ENCODE results near the gene NPDC1. TPM values are rescaled to one million over a fixed set of nuclear protein-coding genes. Genes with fewer than 3 reads are reported as not detected.
A peak's percentile ranks its signal among the peaks of the same experiment; 100 is the strongest.

Gene NPDC1
- total RNA-seq, 2 experiments from 2014 or later, result 36.0 to 42.6 TPM

- Mint-ChIP-seq H3K4me3 (no peak overlapping the region), H3K36me3 (no peaks in the 10 kb centered on the region), H3K9me3 (no peaks in the 10 kb centered on the region), H3K27me3 (no peaks in the 10 kb centered on the region), H3K27ac (no peak overlapping the region), H3K4me1 (ENCODE audit: low read depth) (peaks cover 19% of the 10 kb centered on the region)
- intact Hi-C loops (cut with micrococcal nuclease), result no loop called here
- no peak for DNase-seq
- ChIA-PET POLR2A (interaction anchor here (1.2 kb wide), 1 partner anchor 13 kb away, joined by 4 read pairs; no protein-coding TSS in a partner anchor), CTCF (interaction anchor here (0.8 to 4.8 kb wide), 5 partner anchors 14 to 53 kb away, joined by 3 to 35 read pairs (median 4); partner anchors contain the start of genes ABCA2, FUT7 and NPDC1)
Observed at GRCh38 chr9:137082222-137082924, 36.4 kb upstream of the NPDC1 start.

- Mint-ChIP-seq H3K4me3 (no peak overlapping the region), H3K9me3 (no peaks in the 10 kb centered on the region), H3K27me3 (no peaks in the 10 kb centered on the region), H3K27ac (no peak overlapping the region), H3K36me3 (no peaks in the 10 kb centered on the region), H3K4me1 (ENCODE audit: low read depth) (peaks cover 15% of the 10 kb centered on the region)
- ChIA-PET CTCF (interaction anchor here (1.2 to 1.5 kb wide), 2 partner anchors 16 to 51 kb away, joined by 3 to 4 read pairs; no protein-coding TSS in a partner anchor), POLR2A (no interaction called here)
- DNase-seq, result no peak
- intact Hi-C loops (cut with micrococcal nuclease), result no loop called here
Observed at GRCh38 chr9:137080260-137081122, 34.5 kb upstream of the NPDC1 start.

GRCh38 chr9:137079401-137079787 lies 33.4 kb upstream of the NPDC1 start:
- DNase-seq, result no peak
- Mint-ChIP-seq H3K4me1 (ENCODE audit: low read depth) (peaks cover 9% of the 10 kb centered on the region), H3K4me3 (no peak overlapping the region), H3K9me3 (no peaks in the 10 kb centered on the region), H3K27ac (no peak overlapping the region), H3K27me3 (no peaks in the 10 kb centered on the region), H3K36me3 (no peaks in the 10 kb centered on the region)
- CTCF ChIA-PET, result no interaction called here
- POLR2A ChIA-PET, result no interaction called here
- intact Hi-C loops (cut with micrococcal nuclease), result no loop called here

- H3K27me3 Mint-ChIP-seq, result no peaks in the 10 kb centered on the region
- H3K27ac Mint-ChIP-seq, result no peak overlapping the region
- H3K4me1 Mint-ChIP-seq (ENCODE audit: low read depth), result peaks cover 6% of the 10 kb centered on the region
- H3K36me3 Mint-ChIP-seq, result no peaks in the 10 kb centered on the region
- intact Hi-C loops (cut with micrococcal nuclease), result no loop called here
- ChIA-PET POLR2A (no interaction called here), CTCF (interaction anchor here (3.4 kb wide), 1 partner anchor 12 kb away, joined by 25 read pairs; no protein-coding TSS in a partner anchor)
- H3K4me3 Mint-ChIP-seq, result peak overlapping the region; percentile 26
- DNase-seq, result no peak
- H3K9me3 Mint-ChIP-seq, result no peaks in the 10 kb centered on the region
Observed at GRCh38 chr9:137078701-137079400, 32.9 kb upstream of the NPDC1 start.

- H3K9me3 Mint-ChIP-seq, result no peaks in the 10 kb centered on the region
- ChIA-PET POLR2A (interaction anchor here (0.6 to 2.1 kb wide), 3 partner anchors 8 to 18 kb away, joined by 3 to 10 read pairs (median 3); partner anchors contain the start of gene MAN1B1), CTCF (interaction anchor here (0.7 to 3.4 kb wide), 4 partner anchors 11 to 31 kb away, joined by 3 to 25 read pairs (median 3); no protein-coding TSS in a partner anchor)
- no peaks in the 10 kb centered on the region for H3K4me1 Mint-ChIP-seq (ENCODE audit: low read depth)
- peak overlapping the region; percentile 65 for H3K4me3 Mint-ChIP-seq
- no peaks in the 10 kb centered on the region for H3K36me3 Mint-ChIP-seq
- peak; percentile 48 for DNase-seq
- intact Hi-C loops (cut with micrococcal nuclease), result loop anchor here (1.0 kb wide), 1 partner anchor 8 kb away; the partner anchor contains the start of gene MAN1B1
- no peaks in the 10 kb centered on the region for H3K27me3 Mint-ChIP-seq
- no peak overlapping the region for H3K27ac Mint-ChIP-seq
Observed at GRCh38 chr9:137077758-137078693, 32.0 kb upstream of the NPDC1 start.

GRCh38 chr9:137077010-137077747 lies 31.2 kb upstream of the NPDC1 start, which contains the start of gene UAP1L1:
TSS of gene UAP1L1 (plus strand) at chr9:137077517. CDS start at chr9:137077533, 16 bp downstream.
- CTCF ChIA-PET, result interaction anchor here (0.7 to 3.4 kb wide), 7 partner anchors 10 to 48 kb away, joined by 3 to 25 read pairs (median 3); partner anchors contain the start of gene ABCA2

GRCh38 chr9:137076636-137077009 lies 30.6 kb upstream of the NPDC1 start:
- H3K4me1 Mint-ChIP-seq (ENCODE audit: low read depth), result no peaks in the 10 kb centered on the region
- DNase-seq, result no peak
- no peaks in the 10 kb centered on the region for H3K9me3 Mint-ChIP-seq
- ChIA-PET POLR2A (interaction anchor here (0.6 to 2.1 kb wide), 2 partner anchors 9 to 237 kb away, joined by 3 to 10 read pairs; partner anchors contain the start of gene MAN1B1), CTCF (interaction anchor here (0.8 to 3.4 kb wide), 4 partner anchors 10 to 48 kb away, joined by 3 to 25 read pairs (median 10); partner anchors contain the start of gene ABCA2)
- peak overlapping the region; percentile 59 for H3K4me3 Mint-ChIP-seq
- no peak overlapping the region for H3K27ac Mint-ChIP-seq
- H3K27me3 Mint-ChIP-seq, result no peaks in the 10 kb centered on the region
- H3K36me3 Mint-ChIP-seq, result no peaks in the 10 kb centered on the region
- intact Hi-C loops (cut with micrococcal nuclease), result loop anchor here (1.0 kb wide), 1 partner anchor 10 kb away; the partner anchor contains the start of gene MAN1B1

More at GRCh38 chr9:137077010-137077747, 31.2 kb upstream of the NPDC1 start, which contains the start of gene UAP1L1:
- DNase-seq, result peak; percentile 68
- Mint-ChIP-seq H3K27ac (no peak within 1 kb of the TSS), H3K27me3 (no peaks in the 10 kb centered on the region), H3K9me3 (no peaks in the 10 kb centered on the region), H3K4me1 (ENCODE audit: low read depth) (no peaks in the 10 kb centered on the region), H3K4me3 (peak within 1 kb of the TSS; percentile 65), H3K36me3 (no peaks in the 10 kb centered on the region)
- intact Hi-C loops (cut with micrococcal nuclease), result loop anchor here (1.0 kb wide), 1 partner anchor 9 kb away; the partner anchor contains the start of gene MAN1B1
- POLR2A ChIA-PET, result interaction anchor here (0.6 to 2.1 kb wide), 4 partner anchors 9 to 237 kb away, joined by 3 to 10 read pairs (median 3); partner anchors contain the start of gene MAN1B1

- no peaks in the 10 kb centered on the region for H3K9me3 Mint-ChIP-seq
- H3K27me3 Mint-ChIP-seq, result no peaks in the 10 kb centered on the region
- H3K4me3 Mint-ChIP-seq, result no peak overlapping the region
- POLR2A ChIA-PET, result no interaction called here
- intact Hi-C loops (cut with micrococcal nuclease), result no loop called here
- DNase-seq, result no peak
- CTCF ChIA-PET, result interaction anchor here (1.1 to 3.1 kb wide), 4 partner anchors 11 to 46 kb away, joined by 3 to 10 read pairs (median 7); partner anchors contain the start of genes ABCA2 and NPDC1
- H3K27ac Mint-ChIP-seq, result no peak overlapping the region
- H3K4me1 Mint-ChIP-seq (ENCODE audit: low read depth), result peaks cover 4% of the 10 kb centered on the region
- H3K36me3 Mint-ChIP-seq, result no peaks in the 10 kb centered on the region
Observed at GRCh38 chr9:137075275-137075775, 29.3 kb upstream of the NPDC1 start.

- Mint-ChIP-seq H3K27me3 (no peaks in the 10 kb centered on the region), H3K36me3 (no peaks in the 10 kb centered on the region), H3K9me3 (no peaks in the 10 kb centered on the region), H3K4me3 (no peak overlapping the region), H3K27ac (peak overlapping the region; percentile 9), H3K4me1 (ENCODE audit: low read depth) (peaks cover 4% of the 10 kb centered on the region)
- intact Hi-C loops (cut with micrococcal nuclease), result loop anchor here (5.0 kb wide), 1 partner anchor 527 kb away; the partner anchor contains the start of gene NOTCH1
- CTCF ChIA-PET, result interaction anchor here (1.1 to 3.1 kb wide), 4 partner anchors 11 to 46 kb away, joined by 3 to 10 read pairs (median 7); partner anchors contain the start of genes ABCA2 and NPDC1
- POLR2A ChIA-PET, result no interaction called here
- DNase-seq, result no peak
Observed at GRCh38 chr9:137074657-137075274, 28.8 kb upstream of the NPDC1 start.
